C4-2B (cell line): Measurements from ENCODE around the gene RBPJL.

Experiments used
- ZFX ChIP-seq: fragments of 450-650 bp; IDR thresholded peaks from 2 replicates; pipeline ENCODE4 v1.6.1; 2017
- TF ChIP-seq, protein P1 (sequence below): fragments of 450-650 bp; conservative IDR thresholded peaks from 2 replicates; pipeline ENCODE4 v1.5.1; 2017; ENCODE audit warnings: mild to moderate bottlenecking

DNA sequence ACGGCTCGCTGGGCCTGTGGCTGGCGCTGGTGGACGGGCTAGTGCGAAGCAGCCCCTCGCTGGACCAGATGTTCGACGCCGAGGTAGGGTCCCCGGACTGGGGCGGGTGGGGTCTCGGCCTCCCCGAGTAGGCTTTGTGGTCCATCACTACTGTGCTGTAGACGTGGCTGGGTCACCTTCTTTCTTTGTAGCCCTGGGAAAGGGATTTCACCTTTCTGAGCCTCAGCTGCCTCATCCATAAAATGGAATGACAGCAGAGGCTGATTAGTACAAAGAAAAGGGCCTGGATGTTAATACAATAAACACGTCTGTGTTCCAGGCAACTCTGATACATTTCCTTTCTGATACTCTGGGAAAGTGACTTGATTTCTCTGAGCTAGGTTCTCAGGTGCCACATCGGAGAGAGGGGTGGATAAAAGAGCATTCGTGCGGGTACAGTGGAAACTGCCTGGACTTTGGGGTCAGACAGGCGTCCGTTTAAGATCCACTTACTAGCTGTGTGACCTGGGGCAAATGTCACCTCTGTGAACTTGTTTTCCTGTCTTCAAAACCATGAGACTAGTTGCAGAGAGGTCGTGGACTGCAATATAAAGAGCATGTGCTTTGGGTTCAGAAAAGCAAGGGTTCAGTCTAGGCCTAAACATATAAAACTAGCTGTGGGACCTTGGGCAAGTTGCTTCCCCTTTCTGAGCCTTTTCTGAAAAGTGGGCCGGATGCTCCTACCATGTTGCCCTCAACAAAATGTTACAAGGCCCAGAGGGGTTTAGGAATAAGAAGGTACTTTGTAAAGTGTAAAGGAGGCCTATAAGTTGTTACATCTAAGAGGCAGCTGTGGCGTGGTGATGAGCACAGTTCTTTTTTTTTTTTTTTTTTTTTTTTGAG, 57.2 kb downstream of the RBPJL start:
- no peak for TF ChIP-seq ZFX
- TF ChIP-seq, protein P1, sequence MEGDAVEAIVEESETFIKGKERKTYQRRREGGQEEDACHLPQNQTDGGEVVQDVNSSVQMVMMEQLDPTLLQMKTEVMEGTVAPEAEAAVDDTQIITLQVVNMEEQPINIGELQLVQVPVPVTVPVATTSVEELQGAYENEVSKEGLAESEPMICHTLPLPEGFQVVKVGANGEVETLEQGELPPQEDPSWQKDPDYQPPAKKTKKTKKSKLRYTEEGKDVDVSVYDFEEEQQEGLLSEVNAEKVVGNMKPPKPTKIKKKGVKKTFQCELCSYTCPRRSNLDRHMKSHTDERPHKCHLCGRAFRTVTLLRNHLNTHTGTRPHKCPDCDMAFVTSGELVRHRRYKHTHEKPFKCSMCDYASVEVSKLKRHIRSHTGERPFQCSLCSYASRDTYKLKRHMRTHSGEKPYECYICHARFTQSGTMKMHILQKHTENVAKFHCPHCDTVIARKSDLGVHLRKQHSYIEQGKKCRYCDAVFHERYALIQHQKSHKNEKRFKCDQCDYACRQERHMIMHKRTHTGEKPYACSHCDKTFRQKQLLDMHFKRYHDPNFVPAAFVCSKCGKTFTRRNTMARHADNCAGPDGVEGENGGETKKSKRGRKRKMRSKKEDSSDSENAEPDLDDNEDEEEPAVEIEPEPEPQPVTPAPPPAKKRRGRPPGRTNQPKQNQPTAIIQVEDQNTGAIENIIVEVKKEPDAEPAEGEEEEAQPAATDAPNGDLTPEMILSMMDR: no peak
